Measurements from ENCODE around the gene ZDHHC7.
"Not testable (repeated sequence)": the region's sequence is repeated elsewhere in the genome, so short reads cannot be mapped to it uniquely, and the experiment has no call there.

Gene ZDHHC7, protein sequence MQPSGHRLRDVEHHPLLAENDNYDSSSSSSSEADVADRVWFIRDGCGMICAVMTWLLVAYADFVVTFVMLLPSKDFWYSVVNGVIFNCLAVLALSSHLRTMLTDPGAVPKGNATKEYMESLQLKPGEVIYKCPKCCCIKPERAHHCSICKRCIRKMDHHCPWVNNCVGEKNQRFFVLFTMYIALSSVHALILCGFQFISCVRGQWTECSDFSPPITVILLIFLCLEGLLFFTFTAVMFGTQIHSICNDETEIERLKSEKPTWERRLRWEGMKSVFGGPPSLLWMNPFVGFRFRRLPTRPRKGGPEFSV

DNA sequence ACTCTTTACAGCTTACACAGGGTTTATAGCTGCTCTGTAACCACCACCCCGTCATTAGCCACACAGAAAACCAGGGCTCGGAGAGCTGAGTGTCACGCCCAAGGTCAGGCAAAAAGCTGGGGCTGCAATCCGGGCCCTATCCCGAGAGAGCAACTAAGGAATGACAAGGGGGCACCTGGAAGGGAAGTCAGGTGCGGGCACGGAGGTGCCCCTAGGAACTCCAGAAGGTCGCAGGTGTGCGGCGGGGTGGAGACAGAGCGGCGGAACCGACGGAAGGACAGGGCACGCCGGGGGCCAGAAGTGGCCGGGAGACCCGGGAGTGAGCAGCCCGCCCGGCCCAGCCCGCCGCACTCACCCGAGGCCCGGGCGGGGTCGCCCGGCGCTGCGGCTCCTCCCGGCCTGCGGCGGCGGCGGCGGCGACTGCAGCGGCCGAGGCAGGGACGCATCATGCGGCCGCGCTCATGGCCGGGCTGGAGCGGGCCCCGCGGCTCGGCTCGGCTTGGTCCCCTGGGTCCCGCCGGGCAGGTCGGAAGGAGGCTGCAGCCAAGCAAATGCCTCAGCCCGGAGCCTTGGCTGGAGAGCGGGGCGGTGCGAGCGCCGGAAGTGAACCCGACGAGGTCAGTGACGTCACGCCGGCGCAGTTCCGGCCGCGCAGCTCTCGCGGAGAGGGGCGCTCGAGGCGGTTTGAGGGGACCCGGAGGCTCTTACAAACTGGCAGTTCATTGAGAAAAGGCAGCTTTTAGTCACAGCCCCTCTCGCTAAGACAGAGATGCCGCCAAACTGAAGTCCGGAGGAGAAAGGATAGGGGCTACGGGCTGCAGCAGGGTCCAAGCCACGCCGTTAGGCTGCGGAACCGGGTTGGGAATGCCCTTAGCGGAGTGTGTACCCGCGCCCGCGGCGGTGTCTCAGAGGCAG lies at the start of gene ZDHHC7:
Gene ZDHHC7 (minus strand): TSS at position 605 of the 915 bp plus-strand sequence. CDS start 20,917 bp downstream, outside the sequence.
- peak; percentile 85 for DNase-seq

DNA sequence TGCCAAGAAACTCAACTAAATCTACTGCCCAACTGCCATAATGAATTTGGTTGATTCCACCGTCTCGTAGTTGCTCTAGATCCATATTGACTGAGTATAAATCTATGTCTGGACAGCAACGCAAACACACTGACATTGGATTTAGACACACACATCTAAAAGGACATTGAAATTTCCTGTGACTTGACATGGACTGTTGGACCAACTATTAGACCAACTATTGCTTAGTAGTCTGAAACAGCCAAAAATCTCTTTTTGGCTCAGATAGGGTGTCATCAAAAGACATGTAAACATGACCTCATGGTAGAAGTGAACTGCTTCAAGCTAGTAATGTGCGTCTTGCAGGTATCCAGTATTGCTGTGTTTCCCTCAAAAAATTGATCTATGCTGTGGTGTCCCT lies 47.6 kb upstream of the ZDHHC7 start:
- DNase-seq, result no peak

DNA sequence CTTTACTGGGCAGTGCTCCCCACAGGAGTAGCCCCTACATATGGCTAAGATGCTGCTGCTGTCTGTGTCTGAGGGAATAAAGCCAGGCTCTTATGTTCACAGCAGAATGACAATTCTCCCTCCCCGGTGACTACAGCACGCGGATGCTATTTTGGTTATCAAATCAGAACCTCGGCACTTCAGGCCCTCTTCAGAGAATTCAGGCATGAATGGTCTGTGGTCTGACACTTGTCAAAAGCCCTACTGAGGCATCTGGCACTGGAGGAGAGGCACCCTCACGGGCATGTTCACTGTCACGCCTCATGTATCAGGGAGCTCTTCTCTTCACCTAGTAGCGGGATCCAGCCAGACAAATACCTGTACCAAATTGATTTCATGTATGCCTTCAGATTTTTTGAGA lies 46.6 kb upstream of the ZDHHC7 start:
- no peak for DNase-seq

DNA sequence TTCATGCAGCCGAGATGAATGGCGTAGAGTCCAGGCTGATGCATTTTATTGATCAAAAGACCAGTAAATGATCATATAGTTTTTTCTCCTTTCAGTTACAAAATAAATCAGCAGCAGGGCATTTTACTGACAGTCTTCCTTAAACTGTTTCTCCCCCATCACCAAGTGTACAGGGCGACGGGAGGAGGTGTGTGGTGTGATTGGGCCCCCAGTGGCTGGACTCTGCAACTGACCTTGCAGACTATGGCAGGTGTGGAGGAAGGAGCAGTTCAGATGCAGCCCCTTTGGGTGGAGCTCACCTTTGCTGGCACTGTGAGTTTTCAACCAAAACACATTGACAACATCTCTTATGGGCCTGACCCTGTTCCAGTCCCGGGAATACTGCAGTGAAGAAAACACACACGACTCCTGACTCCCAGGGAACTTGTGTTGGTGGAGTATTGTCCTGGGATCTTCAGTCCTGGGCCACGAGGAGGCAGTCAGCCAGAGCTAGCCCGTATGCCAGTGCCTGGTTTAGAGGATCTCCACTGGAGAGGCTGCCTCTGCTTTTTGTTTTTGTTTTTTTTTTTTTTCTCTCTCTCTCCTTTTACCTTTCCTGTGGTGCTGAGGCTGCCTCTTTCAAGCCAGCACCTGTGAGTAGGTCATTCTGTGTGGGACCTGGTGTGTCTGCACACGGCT lies 46.0 kb upstream of the ZDHHC7 start:
- no peak for DNase-seq

DNA sequence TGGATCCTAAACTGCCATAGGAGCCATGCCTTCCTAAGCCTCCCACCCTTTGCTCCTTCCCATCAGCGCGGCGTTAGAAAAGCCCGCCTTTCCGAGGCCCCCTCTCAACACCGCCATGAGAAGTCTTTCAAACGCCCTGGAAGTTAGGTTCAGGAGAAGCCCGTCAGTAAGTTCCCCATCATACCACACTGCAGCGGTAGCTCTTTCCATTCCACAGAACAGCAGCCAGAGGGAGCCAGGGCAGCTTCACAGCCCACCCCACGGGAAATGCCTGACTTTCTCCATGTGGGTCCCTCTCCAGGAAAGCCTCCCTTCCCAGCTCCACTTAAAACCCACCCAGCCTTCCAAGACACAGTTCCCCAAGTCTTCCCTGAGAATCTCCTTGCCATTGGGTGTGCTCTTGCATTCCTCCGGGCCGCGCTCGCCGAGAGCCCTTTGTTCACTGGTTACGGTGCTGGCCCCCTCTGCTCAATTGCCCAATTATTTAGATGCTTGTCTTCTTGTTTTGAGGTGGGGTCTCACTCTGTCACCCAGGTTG lies 44.9 kb upstream of the ZDHHC7 start:
- peak; percentile 40 for DNase-seq

DNA sequence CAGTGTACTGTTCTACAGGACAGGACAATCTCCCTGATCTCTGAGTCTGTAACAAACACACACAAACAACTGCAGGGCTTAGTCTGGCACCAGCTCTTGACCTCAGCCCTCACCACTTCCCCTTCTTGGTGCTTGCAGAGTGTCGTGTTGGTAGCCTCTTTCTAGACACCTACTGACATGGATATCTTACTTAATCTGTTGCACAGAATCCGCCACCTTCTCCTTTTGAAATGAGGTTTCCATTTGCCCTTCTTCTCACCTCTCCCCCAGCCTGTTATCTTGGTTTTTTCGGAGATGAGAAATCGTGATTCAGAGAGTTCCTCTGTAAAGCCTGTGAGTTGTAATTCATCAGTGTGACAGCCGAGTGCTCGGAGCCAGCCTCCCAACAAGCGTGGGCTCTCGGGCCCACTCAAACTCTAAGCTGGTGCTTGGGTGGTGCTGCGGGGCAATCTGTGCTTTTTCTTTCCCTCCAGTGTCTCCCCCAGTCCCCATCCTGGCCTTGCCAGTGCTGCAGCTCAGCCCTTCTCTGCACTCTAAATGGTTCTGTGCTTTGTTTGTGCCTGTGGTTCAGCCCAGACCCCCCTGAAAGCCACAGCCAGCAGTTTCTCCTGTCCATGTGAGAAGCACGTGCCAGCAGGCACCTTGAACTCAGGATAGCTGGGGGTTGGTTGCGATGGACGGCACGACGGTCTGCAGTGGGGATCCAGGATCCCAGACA lies 44.3 kb upstream of the ZDHHC7 start:
- DNase-seq, result peak; percentile 61

DNA sequence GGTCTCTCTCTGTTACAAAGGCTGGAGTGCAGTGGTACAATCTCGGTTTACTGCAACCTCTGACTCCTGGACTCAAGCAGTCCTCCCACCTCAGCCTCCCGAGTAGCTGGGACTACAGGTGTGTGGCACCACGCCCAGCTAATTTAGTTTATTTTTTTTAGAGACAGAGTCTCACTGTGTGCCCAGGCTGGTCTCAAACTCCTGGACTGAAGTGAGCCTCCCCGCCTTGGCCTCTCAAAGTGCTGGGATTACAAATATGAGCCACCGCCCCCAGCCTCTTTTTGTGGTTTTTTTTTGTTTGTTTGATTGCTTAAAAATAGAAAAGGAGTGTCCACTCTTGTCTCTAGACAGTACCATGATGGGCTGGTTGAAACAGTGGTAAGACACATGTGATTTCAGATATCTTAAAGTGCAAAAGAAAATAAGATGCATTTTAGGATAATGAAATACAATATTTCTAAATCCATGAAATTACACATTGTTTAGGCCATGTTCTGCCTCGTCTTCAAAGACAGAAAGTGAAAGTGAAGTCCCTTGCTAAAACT lies 43.7 kb upstream of the ZDHHC7 start:
- DNase-seq, result peak; percentile 10

DNA sequence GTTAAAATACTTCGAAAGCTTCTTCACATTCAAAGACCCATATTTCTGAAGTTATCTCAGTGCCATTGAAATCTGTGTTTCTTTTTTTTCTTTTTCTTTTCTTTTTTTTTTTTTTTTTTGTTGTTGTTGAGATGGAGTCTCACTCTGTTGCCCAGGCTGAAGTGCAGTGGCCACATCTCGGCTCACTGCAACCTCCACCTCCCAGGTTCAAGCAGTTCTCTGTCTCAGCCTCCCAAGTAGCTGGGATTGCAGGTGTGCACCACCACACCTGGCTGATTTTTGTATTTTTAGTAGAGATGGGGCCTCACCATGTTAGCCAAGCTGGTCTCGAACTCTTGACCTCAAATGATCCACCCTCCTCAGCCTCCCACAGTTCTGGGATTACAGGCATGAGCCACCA lies 43.0 kb upstream of the ZDHHC7 start:
- DNase-seq, result not testable (repeated sequence)

DNA sequence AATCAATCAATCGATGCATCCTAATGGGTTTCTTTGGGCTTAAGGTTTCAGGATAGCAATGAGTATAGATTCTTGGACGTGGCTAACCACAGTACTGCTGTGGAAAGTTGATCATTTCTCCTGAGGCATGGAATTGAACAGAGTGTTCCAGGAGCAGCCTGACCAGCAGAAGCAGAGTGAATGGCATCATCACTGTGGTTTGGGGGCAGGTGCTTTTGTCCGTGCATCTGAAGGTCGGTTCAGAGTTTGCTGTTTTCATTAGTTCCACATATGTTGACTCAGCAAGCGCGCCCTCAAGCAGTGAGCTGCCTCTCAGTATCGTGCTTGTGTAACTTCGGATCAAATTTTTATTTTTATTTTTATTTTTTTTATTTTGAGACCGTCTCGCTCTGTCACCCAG lies 41.2 kb upstream of the ZDHHC7 start:
- DNase-seq, result no peak

DNA sequence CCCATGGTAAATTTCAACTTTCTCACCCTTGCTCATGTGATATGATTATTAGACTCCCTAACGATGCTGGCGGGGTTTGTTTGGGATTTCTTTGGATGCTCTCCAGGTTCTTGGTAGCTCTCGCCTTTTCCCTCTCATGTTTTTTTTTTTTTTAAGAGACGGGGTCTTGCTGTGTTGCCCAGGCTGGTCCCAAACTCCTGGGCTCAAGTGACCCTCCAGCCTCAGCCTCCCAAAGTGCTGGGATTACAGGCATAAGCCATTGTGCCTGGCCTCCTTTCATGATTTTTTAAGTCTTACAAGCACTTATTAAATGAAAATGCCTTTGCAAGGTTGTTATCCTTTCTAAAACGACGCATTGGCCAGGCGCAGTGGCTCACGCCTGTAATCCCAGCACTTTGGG lies 40.3 kb upstream of the ZDHHC7 start:
- DNase-seq, result no peak

DNA sequence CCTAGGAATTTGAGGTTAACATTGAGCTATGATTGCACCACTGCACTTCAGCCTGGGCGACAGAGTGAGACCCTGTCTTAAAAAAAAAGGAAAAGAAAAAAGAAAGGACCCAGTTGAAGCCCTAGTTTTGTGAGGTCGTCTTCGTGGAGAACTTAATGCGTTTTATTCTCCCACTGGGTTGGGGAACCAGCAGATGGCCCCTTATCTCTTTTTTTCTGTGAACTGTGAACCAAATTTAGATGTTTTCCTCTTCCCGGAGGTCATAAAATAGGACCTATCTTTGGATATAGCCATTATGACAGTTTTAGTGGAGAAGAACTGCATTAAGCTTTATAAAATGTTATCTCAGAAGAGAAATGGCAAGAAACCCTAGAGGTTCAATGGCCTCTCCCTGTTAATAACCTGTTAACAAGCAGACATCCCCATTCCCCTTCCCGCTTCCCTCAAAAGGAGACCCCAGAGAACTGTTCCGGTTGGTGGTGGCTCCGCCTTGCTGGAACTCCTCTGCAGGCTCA lies 39.8 kb upstream of the ZDHHC7 start:
- no peak for DNase-seq

DNA sequence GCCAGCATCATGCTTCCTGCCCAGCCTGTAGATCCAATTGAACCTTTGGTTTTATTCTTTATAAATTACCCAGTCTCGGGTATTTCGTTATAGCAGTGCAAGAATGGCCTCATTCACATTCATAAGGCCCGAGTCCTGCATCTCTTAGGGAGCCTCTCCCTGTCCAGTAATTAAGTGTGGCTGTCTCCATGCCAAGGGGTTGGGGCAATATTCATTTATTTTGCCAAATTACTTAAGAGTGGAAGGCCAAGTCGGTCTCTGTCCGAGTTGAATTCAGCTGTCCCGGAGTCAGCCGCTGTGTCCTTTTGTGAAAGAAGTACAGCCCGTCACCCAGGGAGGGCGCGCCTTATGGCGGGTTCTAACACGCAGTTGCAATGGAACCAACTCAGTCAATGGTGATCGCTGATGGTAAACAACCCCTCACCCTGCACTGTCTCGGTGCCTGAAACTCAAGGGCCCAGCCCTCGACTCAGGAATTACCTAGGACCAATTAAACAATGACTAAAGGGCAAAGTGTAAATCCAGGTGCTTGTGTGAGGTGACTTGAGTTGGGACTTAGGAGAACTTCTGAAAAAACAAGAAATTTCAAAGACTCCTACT lies 38.5 kb upstream of the ZDHHC7 start:
- no peak for DNase-seq

DNA sequence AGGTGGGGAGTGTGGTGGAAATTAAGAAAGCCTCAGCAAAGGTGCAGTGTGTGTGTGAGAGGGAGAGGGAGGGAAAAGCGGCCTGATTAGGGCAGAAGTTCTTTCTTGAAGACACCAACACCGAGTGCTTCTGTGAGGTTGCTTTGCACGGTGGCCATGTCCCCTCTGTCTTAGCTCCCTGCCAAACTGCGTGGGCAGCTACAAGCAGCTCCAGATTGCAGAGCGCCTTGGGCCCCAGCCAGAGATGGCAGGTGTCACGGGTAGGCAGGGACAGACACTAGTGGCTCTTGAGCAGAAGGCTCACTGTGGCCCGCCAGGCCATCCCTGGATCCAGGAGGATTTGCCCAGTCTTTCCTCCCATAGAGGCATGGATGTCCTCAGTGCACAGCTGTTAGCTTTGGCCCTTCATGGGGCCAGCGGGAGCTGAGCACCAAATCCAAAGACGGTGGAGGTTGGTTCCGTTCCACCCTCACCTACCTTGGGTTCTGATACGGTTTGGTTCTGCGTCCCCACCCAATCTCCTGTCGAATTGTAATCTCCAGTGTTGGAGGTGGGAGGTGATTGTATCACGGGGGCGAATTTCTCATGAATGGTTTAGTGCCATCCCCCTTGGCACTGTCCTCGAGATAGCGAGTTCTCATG lies 37.7 kb upstream of the ZDHHC7 start:
- DNase-seq, result no peak

DNA sequence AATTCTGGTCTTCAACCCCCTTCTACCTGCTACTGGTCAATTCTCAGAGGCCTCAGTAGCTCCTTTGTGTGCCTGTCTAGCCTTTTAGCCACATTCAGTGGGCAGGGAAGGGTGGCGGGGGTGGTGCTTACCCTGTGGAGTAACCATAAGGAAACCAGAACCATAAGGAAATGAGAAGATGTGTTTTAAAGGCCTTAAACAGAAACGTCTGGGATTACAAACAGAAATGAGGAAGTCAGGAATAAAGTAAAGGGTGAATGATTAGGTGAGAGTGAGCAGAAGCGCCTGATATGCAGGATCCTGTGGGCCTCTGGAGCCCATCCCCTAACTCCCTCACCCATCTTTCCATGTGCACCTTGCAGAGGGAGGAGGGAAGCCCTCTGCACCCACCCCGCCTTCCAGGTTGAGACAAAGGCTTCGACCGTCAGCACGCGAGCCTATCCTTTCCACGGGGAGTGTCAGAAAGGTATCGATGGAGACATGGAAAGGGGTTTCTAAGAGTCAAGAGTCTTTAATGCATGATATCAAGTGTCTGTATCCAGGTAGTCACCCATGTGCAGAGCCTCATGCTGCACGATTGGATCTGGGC lies 36.6 kb upstream of the ZDHHC7 start:
- DNase-seq, result no peak

DNA sequence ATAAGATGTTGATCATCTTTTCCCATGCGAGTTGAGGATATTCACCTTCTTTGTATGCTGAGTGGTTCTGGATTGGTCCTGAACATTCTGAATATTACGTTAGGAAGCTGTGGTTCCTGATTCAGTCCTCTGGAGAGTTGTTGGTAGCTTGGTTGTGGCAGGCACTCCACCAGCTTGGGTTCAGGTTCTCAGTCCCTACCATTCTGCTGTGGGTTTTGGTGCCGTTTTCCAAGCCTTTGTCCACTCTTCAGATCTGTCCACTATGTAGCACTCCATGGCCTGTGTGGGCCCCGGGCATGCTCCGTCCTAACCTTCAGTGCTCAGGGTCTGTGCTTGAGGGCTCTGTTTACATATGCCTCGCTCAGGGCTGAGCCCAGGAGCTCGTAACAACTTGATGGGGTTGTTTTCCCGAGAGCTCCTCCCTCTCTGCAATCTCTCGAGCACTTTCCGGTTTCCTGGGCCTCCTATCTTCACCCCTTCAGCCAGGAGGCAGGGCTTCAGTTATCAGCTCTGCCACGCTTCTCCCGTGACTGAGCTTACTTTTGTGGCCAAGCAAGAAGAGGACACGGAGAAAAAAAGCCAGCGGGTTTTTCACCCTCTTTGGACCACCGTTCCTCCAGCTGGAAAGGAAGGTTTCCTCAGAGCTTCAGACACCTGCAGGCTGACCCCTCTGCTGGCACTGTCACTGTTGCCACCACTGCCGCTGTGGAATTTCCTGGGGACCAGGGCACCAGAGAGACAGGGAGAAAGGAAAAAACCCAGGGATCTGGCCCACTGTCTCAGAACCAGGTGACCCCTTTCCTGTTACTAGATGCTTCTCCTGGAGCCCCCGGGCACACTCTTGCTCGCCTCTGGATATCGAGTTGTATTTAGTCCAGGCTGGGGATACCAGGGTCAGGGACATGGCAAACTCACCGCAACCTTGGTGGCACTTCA lies 35.9 kb upstream of the ZDHHC7 start:
- DNase-seq, result no peak

DNA sequence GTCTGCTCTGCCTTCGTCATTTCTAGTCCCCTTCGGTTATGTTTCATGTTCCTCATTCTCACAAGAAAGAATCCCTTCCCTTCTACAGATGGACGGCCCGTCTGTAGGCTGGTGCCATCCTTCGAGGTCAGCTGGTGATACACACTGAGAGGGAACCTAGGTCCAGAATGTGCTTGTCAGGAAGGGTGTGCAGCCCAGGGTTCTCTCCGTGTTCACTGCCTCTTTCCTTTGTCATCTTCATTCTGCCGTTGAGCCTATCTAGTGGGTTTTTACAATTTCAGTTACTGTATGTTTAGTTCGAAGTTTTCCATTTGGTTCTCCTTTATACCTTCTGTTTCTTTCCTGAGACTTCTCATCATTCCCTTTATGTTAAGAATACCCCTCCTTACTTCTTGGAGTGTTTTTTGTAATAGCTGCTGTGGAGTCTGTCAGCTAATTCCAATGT lies 35.2 kb upstream of the ZDHHC7 start:
- DNase-seq, result no peak

DNA sequence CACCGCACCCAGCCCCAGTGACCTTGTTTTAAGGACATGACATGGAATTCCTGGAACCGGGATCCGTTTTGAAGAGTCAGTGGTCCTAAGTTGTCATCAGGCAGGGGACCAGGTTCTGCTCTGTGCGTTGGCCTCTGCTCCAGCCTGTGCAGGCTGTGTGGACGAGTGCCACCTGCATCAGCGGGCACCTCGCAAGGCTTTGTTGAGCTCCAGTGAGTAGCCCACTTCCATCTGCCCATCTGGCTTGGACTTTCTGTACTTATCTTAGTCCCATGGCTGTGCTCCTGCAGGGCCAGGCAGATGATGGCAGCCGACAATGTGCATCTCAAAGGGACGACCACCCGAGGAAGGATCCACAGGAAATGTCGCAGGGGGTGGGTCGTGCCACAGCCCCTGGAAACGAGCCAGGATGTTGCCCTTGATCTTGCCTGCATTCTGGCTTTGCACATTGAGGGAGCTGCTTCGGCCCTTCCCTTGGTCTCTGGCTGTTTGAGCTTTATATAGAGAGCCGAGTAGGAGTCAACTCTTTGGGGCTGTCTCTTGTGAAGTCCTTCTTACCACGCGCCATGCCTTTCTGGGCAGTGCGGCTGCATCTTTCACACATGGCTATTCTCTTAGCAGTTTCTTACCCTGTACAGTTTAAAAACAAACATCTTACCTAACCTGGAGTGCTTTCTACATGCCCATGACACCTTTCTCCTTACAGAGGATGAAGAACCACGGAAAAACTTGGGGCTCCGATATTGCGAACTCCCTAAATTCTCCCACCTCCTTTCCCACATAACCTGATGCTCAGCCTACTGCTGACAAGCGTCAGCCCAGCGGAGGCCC lies 34.5 kb upstream of the ZDHHC7 start:
- no peak for DNase-seq

DNA sequence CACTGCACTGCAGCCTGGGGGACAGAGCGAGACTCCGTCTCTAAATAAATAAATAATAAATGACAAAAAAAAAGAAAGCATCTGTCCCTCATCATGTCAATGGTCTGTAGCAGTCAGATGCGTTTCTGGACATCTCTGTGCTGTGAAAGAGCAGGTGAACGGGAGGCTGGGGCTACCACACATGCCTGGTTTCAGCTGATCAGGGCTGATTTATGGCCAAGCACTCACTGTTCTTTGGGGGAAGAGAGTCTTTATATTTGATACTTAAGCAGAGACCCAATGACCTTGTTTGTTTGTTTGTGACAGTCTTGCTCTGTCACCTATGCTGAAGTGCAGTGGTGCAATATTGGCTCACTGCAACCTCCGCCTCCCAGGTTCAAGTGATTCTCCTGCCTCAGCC lies 33.7 kb upstream of the ZDHHC7 start:
- no peak for DNase-seq

DNA sequence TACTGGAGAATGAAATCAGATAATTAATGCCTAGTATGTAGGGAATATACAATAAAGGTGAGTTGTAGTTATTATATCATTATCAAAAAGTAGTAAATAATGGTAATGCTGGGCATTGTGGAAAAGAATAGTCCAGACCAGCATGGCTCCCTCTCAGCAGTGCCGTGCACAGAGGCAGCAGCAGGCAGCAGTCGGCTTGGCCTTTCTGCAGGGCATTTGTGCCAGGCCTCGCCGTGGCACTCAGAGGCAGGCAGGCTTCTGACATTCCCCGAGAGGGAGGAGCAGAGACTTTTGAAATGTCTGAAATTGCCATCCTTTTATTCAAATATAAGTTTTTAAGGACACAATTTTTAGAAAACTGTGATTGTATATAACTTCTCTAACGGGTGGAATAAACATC lies 31.3 kb upstream of the ZDHHC7 start:
- no peak for DNase-seq

Data from fibroblast of skin of right quadriceps (primary cell).